Stomach smooth muscle (tissue), 2 donors: ENCODE results near the gene MSI2.

Source experiments
- H3K27ac ChIP-seq: one replicate; pipeline ENCODE4 v1.7.0; 2013; ENCODE audit warnings: mild to moderate bottlenecking, low read length, inconsistent platforms
- H3K27me3 ChIP-seq, 2 donors: one replicate each; pipeline ENCODE4 v1.7.0; 2013; ENCODE audit warnings: low read length in 2 of 2; ENCODE audit not compliant: insufficient read depth in 2 of 2, control insufficient read depth in 1 of 2
- H3K36me3 ChIP-seq, 2 donors: one replicate each; pipeline ENCODE4 v1.7.0; 2013; ENCODE audit warnings: low read length in 2 of 2; ENCODE audit not compliant: control insufficient read depth in 2 of 2, insufficient read depth in 2 of 2
- H3K4me1 ChIP-seq: one replicate; pipeline ENCODE4 v1.7.0; 2013; ENCODE audit warnings: low read length; ENCODE audit not compliant: control insufficient read depth, insufficient read depth
- H3K4me3 ChIP-seq, 2 donors: one replicate each; pipeline ENCODE4 v1.7.0; 2013; ENCODE audit warnings: low read length in 2 of 2
- H3K9ac ChIP-seq, 2 donors: one replicate each; pipeline ENCODE4 v1.7.0; 2013; ENCODE audit warnings: low read length in 2 of 2, mild to moderate bottlenecking in 1 of 2
- H3K9me3 ChIP-seq, 2 donors: one replicate each; pipeline ENCODE4 v1.7.0; 2013; ENCODE audit warnings: low read length in 2 of 2; ENCODE audit not compliant: control insufficient read depth in 2 of 2
- donor health status: healthy.
- donor health status: Pancreatic carcinoma.

Gene MSI2

GRCh38 chr17:57670769-57671569 is 414.6 kb downstream of the MSI2 start:
- Histone ChIP-seq H3K4me1 (peaks cover 5% of the 10 kb centered on the region), H3K36me3 (peaks cover 0 to 6% of the 10 kb centered on the region in 2 donors), H3K9ac (no peak overlapping the region), H3K27me3 (no peaks in the 10 kb centered on the region), H3K4me3 (no peak overlapping the region), H3K9me3 (no peaks in the 10 kb centered on the region), H3K27ac (no peak overlapping the region)

GRCh38 chr17:57671667-57672632 is 415.6 kb downstream of the MSI2 start:
- no peaks in the 10 kb centered on the region for H3K27me3 ChIP-seq
- peaks cover 1% of the 10 kb centered on the region for H3K4me1 ChIP-seq
- no peak overlapping the region for H3K4me3 ChIP-seq
- H3K9ac ChIP-seq = no peak overlapping the region
- peaks cover 0 to 6% of the 10 kb centered on the region in 2 donors for H3K36me3 ChIP-seq
- no peak overlapping the region for H3K27ac ChIP-seq
- no peaks in the 10 kb centered on the region for H3K9me3 ChIP-seq

GRCh38 chr17:57672971-57673370 is 416.6 kb downstream of the MSI2 start:
- Histone ChIP-seq H3K36me3 (peaks cover 0 to 6% of the 10 kb centered on the region in 2 donors), H3K4me3 (no peak overlapping the region)

GRCh38 chr17:57674894-57675293 is 418.6 kb downstream of the MSI2 start:
- no peak overlapping the region for H3K27ac ChIP-seq
- no peaks in the 10 kb centered on the region for H3K27me3 ChIP-seq
- H3K4me3 ChIP-seq = no peak overlapping the region
- peaks cover 0 to 9% of the 10 kb centered on the region in 2 donors for H3K36me3 ChIP-seq
- no peaks in the 10 kb centered on the region for H3K9me3 ChIP-seq
- H3K9ac ChIP-seq = no peak overlapping the region
- no peaks in the 10 kb centered on the region for H3K4me1 ChIP-seq

More at GRCh38 chr17:57672971-57673370, 416.6 kb downstream of the MSI2 start:
- no peak overlapping the region for H3K9ac ChIP-seq
- H3K27me3 ChIP-seq = no peaks in the 10 kb centered on the region
- no peaks in the 10 kb centered on the region for H3K9me3 ChIP-seq
- no peak overlapping the region for H3K27ac ChIP-seq
- no peaks in the 10 kb centered on the region for H3K4me1 ChIP-seq

GRCh38 chr17:57675427-57676387 is 419.4 kb downstream of the MSI2 start:
- Histone ChIP-seq H3K36me3 (peaks cover 0 to 9% of the 10 kb centered on the region in 2 donors), H3K9me3 (no peaks in the 10 kb centered on the region), H3K9ac (no peak overlapping the region), H3K4me3 (no peak overlapping the region), H3K4me1 (no peaks in the 10 kb centered on the region), H3K27ac (no peak overlapping the region), H3K27me3 (no peaks in the 10 kb centered on the region)

GRCh38 chr17:57676543-57676942 is 420.2 kb downstream of the MSI2 start:
- no peak overlapping the region for H3K4me3 ChIP-seq
- H3K4me1 ChIP-seq = no peaks in the 10 kb centered on the region
- H3K27me3 ChIP-seq = no peaks in the 10 kb centered on the region
- no peaks in the 10 kb centered on the region for H3K9me3 ChIP-seq
- no peak overlapping the region for H3K27ac ChIP-seq
- H3K9ac ChIP-seq = no peak overlapping the region
- peaks cover 0 to 9% of the 10 kb centered on the region in 2 donors for H3K36me3 ChIP-seq

- no peak overlapping the region for H3K27ac ChIP-seq
- H3K9me3 ChIP-seq = no peaks in the 10 kb centered on the region
- H3K36me3 ChIP-seq = peaks cover 0 to 9% of the 10 kb centered on the region in 2 donors
- H3K4me1 ChIP-seq = no peaks in the 10 kb centered on the region
- H3K4me3 ChIP-seq = no peak overlapping the region
- H3K27me3 ChIP-seq = no peaks in the 10 kb centered on the region
- no peak overlapping the region for H3K9ac ChIP-seq
Observed at GRCh38 chr17:57677301-57677700, 421.0 kb downstream of the MSI2 start.

- Histone ChIP-seq H3K36me3 (peaks cover 0 to 10% of the 10 kb centered on the region in 2 donors), H3K27me3 (no peaks in the 10 kb centered on the region), H3K9me3 (no peaks in the 10 kb centered on the region), H3K4me3 (no peak overlapping the region), H3K4me1 (no peaks in the 10 kb centered on the region), H3K9ac (no peak overlapping the region), H3K27ac (no peak overlapping the region)
Observed at GRCh38 chr17:57677858-57678257, 421.5 kb downstream of the MSI2 start.

- no peaks in the 10 kb centered on the region for H3K27me3 ChIP-seq
- no peak overlapping the region for H3K27ac ChIP-seq
- H3K4me1 ChIP-seq = no peaks in the 10 kb centered on the region
- peaks cover 0 to 11% of the 10 kb centered on the region in 2 donors for H3K36me3 ChIP-seq
- H3K9ac ChIP-seq = no peak overlapping the region
- no peaks in the 10 kb centered on the region for H3K9me3 ChIP-seq
- H3K4me3 ChIP-seq = no peak overlapping the region
Observed at GRCh38 chr17:57678393-57678792, 422.1 kb downstream of the MSI2 start.

- no peaks in the 10 kb centered on the region for H3K9me3 ChIP-seq
- no peak overlapping the region for H3K27ac ChIP-seq
- H3K36me3 ChIP-seq = peaks cover 0 to 11% of the 10 kb centered on the region in 2 donors
- no peaks in the 10 kb centered on the region for H3K4me1 ChIP-seq
- H3K27me3 ChIP-seq = no peaks in the 10 kb centered on the region
- H3K9ac ChIP-seq = no peak overlapping the region
- H3K4me3 ChIP-seq = no peak overlapping the region
Observed at GRCh38 chr17:57679356-57679755, 423.0 kb downstream of the MSI2 start.
